DMS79 treated with DMSO at 0.1 percent for 48 hours (cell line): ENCODE results near the gene ZFP1.

Experiments
- DNase-seq: peaks from one replicate; lab custom pipeline; 2025; lab: John Stamatoyannopoulos, UW

Gene ZFP1

DNA sequence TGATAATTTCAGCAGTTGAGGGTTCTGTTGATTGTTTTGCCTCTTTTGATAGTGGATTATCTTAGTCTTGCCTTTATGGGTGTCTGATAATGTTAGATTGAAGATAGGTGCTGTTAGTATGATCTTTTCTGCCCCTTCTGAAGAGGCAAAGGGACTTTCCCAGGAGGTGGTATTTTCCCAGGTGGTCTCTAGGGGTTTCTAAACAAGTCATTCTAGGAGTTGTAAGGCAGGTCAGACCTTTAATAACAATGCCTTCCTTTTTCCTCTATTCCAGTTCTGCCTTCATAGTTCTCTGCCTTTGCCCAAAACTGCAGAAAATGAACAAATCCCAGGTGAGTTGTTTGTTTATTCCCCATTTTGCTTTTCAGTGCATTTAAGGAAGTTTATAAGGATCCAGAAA, 4.3 kb downstream of the ZFP1 start:
- no peak for DNase-seq

- DNase-seq = no peak
Measured at GRCh38 chr16:75160386-75160785, 12.1 kb downstream of the ZFP1 start.

DNA sequence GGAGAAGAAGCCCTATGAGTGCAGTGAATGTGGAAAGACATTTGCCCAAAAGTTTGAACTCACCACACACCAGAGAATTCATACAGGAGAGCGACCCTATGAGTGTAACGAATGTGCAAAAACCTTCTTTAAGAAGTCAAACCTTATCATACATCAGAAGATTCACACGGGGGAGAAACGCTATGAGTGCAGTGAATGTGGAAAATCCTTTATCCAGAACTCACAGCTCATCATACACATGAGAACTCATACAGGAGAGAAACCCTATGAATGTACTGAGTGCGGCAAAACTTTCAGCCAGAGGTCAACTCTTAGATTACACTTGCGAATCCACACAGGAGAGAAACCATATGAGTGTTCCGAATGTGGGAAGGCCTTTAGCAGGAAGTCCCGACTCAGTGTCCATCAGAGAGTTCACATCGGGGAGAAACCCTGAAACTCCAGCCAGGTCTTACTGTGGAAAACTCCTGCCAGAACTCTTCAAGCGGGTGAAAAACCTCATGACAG, 21.6 kb downstream of the ZFP1 start:
- no peak for DNase-seq

GRCh38 chr16:75172578-75172977, 24.3 kb downstream of the ZFP1 start:
- DNase-seq = no peak

- DNase-seq = no peak
Measured at GRCh38 chr16:75175074-75175473, 26.8 kb downstream of the ZFP1 start.

DNA sequence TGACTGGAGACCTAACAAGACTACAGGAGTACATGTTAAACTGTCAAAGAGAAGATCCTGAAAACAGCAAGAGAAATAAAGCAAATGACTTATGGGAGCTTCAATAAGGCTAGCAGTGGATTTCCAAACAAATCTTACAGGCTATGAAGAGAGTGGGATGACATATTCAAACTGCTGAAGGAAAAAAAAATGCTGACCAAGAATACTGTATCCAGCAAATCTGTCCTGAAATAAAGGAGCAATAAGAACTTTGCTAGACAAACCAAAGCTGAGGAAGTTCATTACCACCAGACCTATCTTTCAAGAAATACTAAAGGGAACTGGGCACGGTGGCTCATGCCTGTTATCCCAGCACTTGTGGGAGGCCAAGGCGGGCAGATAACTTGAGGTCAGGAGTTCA, 28.6 kb downstream of the ZFP1 start:
- DNase-seq = no peak

DNA sequence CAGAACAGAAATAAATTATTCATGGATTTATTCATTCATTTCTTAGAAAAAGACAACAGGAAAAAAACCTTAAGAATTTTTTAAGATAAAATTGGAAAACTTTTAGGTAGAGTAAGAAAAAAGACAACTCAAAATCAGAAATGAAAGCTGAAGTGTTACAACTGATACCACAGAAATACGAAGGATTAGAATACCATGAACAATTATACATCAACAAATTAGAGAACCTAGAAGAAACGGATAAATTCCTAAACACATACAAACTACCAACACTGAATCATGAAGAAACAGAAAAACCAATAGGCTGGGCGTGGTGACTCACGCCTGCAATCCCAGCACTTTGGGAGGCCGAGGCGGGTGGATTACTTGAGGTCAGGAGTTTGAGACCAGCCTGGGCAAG, 30.9 kb downstream of the ZFP1 start:
- no peak for DNase-seq

DNA sequence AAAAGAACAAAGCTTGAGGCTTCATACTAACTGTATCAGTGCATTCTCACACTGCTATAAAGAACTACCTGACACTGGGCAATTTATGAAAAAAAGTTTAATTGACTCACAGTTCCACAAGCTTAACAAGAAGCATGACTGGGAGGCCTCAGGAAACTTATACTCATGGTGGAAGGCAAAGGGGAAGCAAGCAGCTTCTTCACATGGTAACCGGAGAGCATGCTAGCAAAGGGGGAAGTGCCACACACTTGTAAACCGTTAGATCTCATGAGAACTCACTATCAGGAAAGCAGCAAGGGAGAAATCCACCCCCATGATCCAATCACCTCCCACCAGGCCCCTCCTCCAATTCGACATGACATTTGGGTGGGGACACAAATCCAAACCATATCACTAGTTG, 33.3 kb downstream of the ZFP1 start:
- DNase-seq = no peak

- no peak for DNase-seq
Measured at GRCh38 chr16:75188832-75189477, 40.6 kb downstream of the ZFP1 start.

GRCh38 chr16:75189638-75190245, 41.4 kb downstream of the ZFP1 start:
- DNase-seq = no peak

DNA sequence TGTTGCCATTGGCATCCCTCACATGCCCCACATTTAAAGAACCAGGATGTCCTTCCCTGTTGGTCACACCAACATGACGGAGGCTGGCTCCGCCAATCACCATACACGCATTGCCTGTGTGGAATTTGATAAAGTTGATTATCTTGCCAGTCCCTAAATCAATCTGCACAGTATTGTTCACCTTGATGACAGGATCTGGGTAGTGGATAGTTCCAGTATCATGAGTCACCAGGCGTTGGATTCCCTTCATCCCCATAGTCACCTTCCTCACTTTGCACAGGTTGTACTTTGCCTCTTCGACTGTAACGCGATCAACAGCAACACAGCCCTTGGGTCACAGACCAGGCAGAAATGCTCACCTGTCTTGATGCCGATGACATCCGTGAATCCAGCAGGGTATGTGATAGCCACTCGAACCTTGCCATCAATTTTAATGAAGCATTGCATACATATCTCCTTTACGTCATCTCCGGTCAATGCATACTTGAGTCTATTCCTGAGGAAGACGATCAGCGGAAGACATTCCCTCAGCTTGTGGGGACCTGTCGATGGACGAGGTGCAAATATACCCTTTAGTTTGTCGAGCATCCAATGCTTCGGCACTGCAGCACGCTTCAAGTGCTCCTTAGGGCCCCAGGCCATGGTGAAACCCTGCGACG, 44.4 kb downstream of the ZFP1 start:
- DNase-seq = peak; percentile 13

GRCh38 chr16:75193265-75193650, 44.9 kb downstream of the ZFP1 start:
- DNase-seq = no peak

DNA sequence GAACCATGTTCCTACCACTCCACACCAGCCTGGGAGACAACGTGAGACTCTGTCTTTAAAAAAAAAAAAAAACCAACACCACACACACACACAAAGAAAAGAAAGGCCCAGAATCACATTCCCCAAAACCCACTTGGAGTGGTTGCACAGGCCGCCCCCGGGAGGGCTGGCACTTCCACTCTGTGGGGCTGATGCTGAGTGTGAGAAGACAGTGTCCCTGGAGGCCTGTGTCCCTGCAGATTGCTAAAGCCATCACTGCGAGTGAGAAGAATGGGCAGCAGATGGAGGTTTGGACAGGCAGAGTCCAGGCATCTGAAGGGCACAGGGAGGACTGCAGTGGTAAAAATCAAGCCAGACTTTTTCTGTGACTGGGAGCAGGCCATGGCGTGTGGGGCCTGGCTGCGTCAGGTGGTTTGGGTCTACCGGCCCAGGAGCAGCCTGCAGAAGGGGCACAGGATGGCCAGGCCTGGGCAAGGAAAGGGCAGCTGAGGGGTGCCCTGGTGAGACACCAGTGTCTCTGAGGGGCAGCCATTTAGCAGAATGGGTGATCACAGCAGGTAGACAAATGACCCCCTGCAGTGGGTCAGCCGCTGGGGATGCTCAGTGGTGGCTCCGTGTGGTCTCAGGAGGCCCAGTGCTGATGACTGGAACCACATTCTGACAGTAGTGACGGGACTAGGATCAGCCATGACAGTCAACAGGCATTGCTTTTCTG, 45.6 kb downstream of the ZFP1 start:
- DNase-seq = no peak

DNA sequence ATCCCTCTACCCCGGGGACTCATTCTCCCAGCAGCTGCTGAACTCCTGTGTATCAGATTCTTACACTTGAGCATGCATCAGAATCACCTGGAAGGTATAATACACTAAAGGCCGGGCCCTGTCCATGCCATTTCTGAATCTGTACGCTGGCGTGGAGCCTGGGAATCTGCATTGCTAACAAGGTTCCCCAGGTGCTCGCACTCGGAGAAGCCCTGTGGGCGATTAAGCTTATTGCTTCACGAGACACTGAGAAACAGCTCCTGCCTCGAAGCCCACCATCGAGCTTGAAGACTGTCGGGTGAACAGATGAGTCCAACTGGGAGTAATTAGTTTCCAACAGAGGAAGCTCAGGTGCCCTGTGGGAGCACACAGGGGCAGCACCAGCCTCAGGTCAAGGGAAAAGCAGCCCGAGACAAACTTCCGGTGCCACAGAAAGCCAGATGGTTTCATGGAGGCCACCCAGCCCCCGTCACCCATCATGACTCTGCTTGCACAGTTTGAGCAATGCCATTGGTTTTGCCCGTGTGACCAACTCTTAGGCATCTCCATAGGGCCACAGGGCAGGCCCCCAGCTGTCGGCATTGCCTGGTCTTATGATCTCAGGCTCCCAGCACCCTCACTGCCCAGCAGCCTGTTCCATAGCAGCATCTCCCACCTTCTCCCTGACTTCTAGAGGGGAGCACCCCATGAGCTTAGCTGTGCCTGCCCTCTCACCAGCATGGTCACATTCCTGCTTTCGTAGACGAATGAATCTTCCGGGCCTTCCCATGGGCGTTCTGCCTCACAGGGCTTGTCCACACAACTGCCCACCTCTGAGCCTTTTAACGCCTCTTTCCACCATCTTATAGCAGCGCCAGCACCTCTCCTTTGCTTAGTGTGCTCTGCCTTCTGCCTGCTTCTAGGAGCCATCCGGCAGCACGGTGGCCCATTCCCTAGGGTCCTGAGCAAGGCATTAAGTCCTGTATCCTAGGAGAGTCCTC, 47.8 kb downstream of the ZFP1 start:
- no peak for DNase-seq

DNA sequence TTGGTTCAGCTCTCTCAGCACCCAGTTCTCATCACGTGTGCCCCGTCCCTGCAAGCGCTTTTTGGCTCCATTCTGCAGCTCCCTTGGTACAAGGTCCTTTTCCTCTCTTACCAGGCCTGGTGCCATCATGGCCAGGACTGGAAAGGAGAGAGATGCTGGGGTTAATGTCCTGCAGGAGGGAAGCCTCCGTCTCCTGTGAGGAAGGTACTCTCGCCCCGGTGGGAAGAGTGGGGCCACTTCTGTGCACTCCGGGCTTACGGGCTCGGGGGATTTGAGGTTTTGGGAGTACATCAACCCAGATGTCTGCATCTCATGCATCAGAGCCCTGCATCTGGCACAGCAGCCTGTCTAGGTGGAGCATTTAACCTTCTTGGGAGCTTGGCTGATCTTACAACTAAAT, 48.5 kb downstream of the ZFP1 start:
- no peak for DNase-seq

GRCh38 chr16:75197522-75198134, 49.3 kb downstream of the ZFP1 start:
- DNase-seq = no peak

GRCh38 chr16:75198135-75198600, 49.8 kb downstream of the ZFP1 start:
- no peak for DNase-seq

DNA sequence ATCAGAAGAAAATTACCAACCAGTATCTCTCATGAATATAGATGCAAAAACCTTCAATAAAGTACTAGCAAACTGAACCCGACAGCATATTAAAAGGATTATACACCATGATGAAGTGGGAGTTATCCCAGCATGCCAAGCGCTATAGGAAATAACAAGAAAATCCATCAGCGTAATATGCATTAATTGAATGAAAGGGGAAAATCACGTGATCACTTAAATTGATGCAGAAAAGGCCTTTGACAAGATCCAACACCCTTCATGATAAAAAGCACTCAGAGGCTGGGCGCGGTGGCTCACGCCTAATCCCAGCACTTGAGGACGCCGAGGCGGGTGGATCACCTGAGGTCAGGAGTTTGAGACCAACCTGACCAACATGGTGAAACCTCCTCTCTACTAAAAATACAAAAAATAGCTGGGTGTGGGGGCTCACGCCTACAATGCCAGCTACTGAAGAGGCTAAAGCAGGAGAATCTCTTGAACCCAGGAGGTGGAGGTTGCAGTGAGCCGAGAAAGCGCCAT, 53.8 kb downstream of the ZFP1 start:
- DNase-seq = no peak

GRCh38 chr16:75203096-75203495, 54.8 kb downstream of the ZFP1 start:
- DNase-seq = no peak

- DNase-seq = no peak
Measured at GRCh38 chr16:75203667-75204409, 55.5 kb downstream of the ZFP1 start.
